Mucosa of rectum (tissue), 2 donors: Measurements from ENCODE around the gene EGFLAM.
"Not testable (repeated sequence)": the region's sequence is repeated elsewhere in the genome, so short reads cannot be mapped to it uniquely, and the experiment has no call there.

ENCODE experiments used
- H3K27ac ChIP-seq, 2 donors: one replicate each; pipeline ENCODE4 v1.7.0; 2013; ENCODE audit warnings: inconsistent platforms in 2 of 2, low read depth in 2 of 2, low read length in 2 of 2
- H3K27me3 ChIP-seq, 2 donors: one replicate each; pipeline ENCODE4 v1.7.0; 2013; ENCODE audit warnings: low read length in 2 of 2; ENCODE audit not compliant: control insufficient read depth in 2 of 2, insufficient read depth in 2 of 2
- H3K36me3 ChIP-seq, 2 donors: one replicate each; pipeline ENCODE4 v1.7.0; 2013; ENCODE audit warnings: low read length in 2 of 2; ENCODE audit not compliant: control insufficient read depth in 2 of 2, insufficient read depth in 2 of 2
- H3K4me1 ChIP-seq, 2 donors: one replicate each; pipeline ENCODE4 v1.7.0; 2013; ENCODE audit warnings: low read length in 2 of 2, mild to moderate bottlenecking in 1 of 2; ENCODE audit not compliant: control insufficient read depth in 2 of 2, insufficient read depth in 2 of 2
- H3K4me3 ChIP-seq, 2 donors: one replicate each; pipeline ENCODE4 v1.7.0; 2013; ENCODE audit warnings: low read length in 2 of 2
- H3K9ac ChIP-seq, 2 donors: one replicate each; pipeline ENCODE4 v1.7.0; 2013; ENCODE audit warnings: low read length in 2 of 2, low read depth in 1 of 2, mild to moderate bottlenecking in 1 of 2
- H3K9me3 ChIP-seq, 2 donors: one replicate each; pipeline ENCODE4 v1.7.0; 2013; ENCODE audit warnings: low read length in 2 of 2; ENCODE audit not compliant: control insufficient read depth in 2 of 2
- donor health status: healthy.
- donor health status: Normal muscosa, but diverticular disease.

Gene EGFLAM

DNA sequence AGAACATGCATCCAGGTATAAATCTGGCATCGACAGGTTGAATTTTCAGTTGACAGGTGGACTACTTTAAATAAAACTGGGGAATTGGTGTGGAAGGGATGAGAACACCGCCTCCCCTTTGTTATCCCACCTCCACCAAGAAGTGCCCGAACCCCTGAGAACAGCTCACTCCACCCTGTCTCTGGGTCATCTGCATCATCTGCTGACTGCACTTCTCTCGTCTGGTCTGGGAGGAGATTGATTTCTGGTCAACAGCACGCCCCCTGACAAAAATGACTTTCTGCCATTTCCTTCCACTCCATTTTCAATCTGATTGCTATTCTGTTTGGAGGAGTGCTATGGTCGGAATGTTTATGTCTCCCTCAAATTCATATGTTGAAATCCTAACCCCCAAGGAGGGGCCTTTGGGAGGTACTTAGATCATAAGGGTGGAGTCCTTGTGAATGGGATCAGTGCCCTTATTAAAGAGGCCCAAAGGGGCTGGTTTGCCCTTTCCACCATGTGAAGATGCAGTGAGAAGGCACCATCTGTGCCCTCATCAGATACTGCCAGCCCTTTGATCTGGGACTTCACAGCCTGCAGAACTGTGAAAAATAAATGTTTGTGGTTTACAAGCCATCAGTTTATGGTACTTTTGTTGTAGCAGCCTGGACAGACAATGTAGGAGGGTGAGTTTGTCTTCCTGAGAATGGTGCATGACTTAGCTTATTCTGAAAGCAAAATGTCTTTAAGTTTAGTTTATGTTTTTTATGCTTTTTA lies 145.7 kb downstream of the EGFLAM start:
- H3K9me3 ChIP-seq = no peaks in the 10 kb centered on the region
- H3K27me3 ChIP-seq = no peaks in the 10 kb centered on the region
- no peak overlapping the region for H3K27ac ChIP-seq

DNA sequence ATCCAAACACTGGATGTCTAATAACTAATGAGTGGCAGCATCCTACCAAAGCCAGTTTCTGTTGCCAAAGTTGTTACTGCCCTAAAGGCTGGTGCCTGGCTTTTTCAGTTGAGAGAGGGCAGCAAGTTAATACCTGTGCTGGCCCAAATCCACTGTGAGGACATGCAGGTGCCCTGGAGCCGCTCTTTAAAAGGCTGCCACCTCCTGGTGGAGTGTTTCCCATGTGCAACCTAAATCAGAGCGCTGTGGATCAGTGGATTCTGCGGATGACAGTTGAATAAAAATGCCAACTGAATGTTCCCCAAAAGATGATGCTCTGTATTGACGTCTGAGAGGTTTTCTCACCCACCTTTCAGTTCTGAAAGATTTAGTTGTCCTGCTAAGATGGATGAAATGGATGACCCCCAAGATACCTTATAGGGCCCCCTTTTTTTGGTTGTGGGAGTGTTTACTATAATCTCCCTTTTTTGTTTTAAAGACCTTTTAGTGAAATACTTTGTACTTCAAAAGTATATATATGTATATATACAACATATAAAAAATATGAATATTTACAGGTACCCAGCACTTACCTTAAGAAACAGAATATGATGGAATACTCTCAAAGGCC lies 146.4 kb downstream of the EGFLAM start:
- no peak overlapping the region for H3K27ac ChIP-seq

More for the DNA sequence above, 145.7 kb downstream of the EGFLAM start:
- Histone ChIP-seq H3K4me3 (no peak overlapping the region), H3K4me1 (no peaks in the 10 kb centered on the region), H3K9ac (no peak overlapping the region), H3K36me3 (no peaks in the 10 kb centered on the region)

GRCh38 chr5:38408446-38409198 lies 150.3 kb downstream of the EGFLAM start:
- no peak overlapping the region for H3K27ac ChIP-seq
- H3K27me3 ChIP-seq = no peaks in the 10 kb centered on the region
- H3K36me3 ChIP-seq = no peaks in the 10 kb centered on the region
- no peaks in the 10 kb centered on the region for H3K9me3 ChIP-seq
- H3K4me3 ChIP-seq = no peak overlapping the region
- H3K4me1 ChIP-seq = no peaks in the 10 kb centered on the region
- H3K9ac ChIP-seq = no peak overlapping the region

More for the DNA sequence above, 146.4 kb downstream of the EGFLAM start:
- H3K27me3 ChIP-seq = no peaks in the 10 kb centered on the region
- H3K4me3 ChIP-seq = no peak overlapping the region
- H3K9me3 ChIP-seq = no peaks in the 10 kb centered on the region
- H3K4me1 ChIP-seq = no peaks in the 10 kb centered on the region
- no peak overlapping the region for H3K9ac ChIP-seq
- H3K36me3 ChIP-seq = no peaks in the 10 kb centered on the region

- no peak overlapping the region for H3K9ac ChIP-seq
- H3K27me3 ChIP-seq = no peaks in the 10 kb centered on the region
- no peaks in the 10 kb centered on the region for H3K36me3 ChIP-seq
- no peaks in the 10 kb centered on the region for H3K9me3 ChIP-seq
- no peak overlapping the region for H3K4me3 ChIP-seq
- H3K4me1 ChIP-seq = no peaks in the 10 kb centered on the region
- no peak overlapping the region for H3K27ac ChIP-seq
These were observed 152.1 kb downstream of the EGFLAM start for GRCh38 chr5:38410304-38410990.

GRCh38 chr5:38413696-38414095 lies 155.3 kb downstream of the EGFLAM start:
- no peaks in the 10 kb centered on the region for H3K9me3 ChIP-seq
- no peak overlapping the region for H3K27ac ChIP-seq
- no peak overlapping the region for H3K9ac ChIP-seq
- no peak overlapping the region for H3K4me3 ChIP-seq
- H3K36me3 ChIP-seq = no peaks in the 10 kb centered on the region
- no peaks in the 10 kb centered on the region for H3K4me1 ChIP-seq
- no peaks in the 10 kb centered on the region for H3K27me3 ChIP-seq

DNA sequence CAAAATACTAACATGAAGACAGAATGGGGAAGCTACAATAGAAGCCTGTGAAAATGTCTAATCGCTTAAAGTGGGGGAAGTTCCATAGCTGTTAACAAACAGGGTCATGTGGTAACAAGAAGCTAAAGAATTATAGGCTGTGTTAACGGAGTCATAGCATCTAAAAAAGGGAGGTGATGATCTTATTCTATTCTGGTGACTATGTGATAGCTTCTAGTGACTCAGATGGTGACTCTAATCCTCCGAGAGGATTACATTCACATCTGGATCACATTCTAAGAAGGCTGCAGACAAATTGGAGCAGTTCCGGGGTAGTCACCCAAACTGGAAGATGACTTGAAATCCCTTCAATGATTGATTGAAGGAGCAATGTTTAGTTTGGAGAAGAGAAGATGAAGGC lies 156.0 kb downstream of the EGFLAM start:
- Histone ChIP-seq H3K4me3 (no peak overlapping the region), H3K9ac (no peak overlapping the region), H3K27ac (no peak overlapping the region)

DNA sequence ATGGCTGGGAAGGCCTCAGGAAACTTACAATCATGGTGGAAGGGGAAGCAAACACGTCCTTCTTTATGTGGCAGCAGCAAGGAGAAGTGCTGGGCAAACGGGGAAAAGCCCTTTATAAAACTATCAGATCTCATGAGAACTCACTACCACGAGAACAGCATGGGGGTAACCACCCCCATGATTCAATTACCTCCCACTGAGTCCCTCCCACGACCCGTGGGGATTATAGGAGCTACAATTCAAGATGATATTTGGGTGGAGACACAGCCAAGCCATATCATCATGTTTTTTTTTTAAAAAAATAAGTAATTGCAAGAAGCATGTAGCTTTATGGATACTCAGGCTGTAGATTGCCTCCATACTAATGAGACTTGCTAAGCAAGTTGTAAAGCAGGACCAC lies 157.4 kb downstream of the EGFLAM start:
- not testable (repeated sequence) for H3K9ac ChIP-seq, H3K27ac ChIP-seq, H3K27me3 ChIP-seq, H3K4me3 ChIP-seq, H3K36me3 ChIP-seq, H3K9me3 ChIP-seq, H3K4me1 ChIP-seq

More for the DNA sequence above, 156.0 kb downstream of the EGFLAM start:
- Histone ChIP-seq H3K4me1 (no peaks in the 10 kb centered on the region), H3K9me3 (no peaks in the 10 kb centered on the region), H3K36me3 (no peaks in the 10 kb centered on the region), H3K27me3 (no peaks in the 10 kb centered on the region)

- Histone ChIP-seq H3K4me1 (no peaks in the 10 kb centered on the region), H3K9ac (no peak overlapping the region), H3K27me3 (no peaks in the 10 kb centered on the region), H3K36me3 (no peaks in the 10 kb centered on the region), H3K9me3 (no peaks in the 10 kb centered on the region), H3K27ac (no peak overlapping the region), H3K4me3 (no peak overlapping the region)
These were observed 159.3 kb downstream of the EGFLAM start for GRCh38 chr5:38417658-38418017.

DNA sequence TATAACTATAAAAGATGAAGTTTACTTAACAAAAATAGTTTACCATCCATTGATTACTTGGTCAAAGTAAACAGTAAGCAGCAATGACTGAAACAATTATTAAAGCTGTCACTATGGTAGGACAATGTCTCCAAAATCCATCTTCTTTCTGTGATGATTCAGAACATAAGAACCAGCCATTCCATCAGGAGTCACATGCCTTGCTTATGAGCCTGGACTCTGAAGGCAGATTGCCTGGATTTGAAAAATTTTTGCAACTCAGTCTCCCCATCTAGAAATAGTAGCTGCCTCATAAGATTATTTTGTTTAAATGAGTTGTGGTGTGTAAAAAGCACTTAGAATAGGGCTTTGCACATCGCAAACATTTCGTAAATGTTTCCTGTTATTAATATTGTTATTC lies 161.9 kb downstream of the EGFLAM start:
- Histone ChIP-seq H3K36me3 (no peaks in the 10 kb centered on the region), H3K9me3 (no peaks in the 10 kb centered on the region), H3K9ac (no peak overlapping the region), H3K27me3 (no peaks in the 10 kb centered on the region), H3K4me1 (no peaks in the 10 kb centered on the region), H3K27ac (no peak overlapping the region), H3K4me3 (no peak overlapping the region)
